Hepatocyte (in vitro differentiated cells): ENCODE data around the gene SLC20A1.

ENCODE experiments used
- EZH2 ChIP-seq: fragments of 200-600 bp; sonication (generic); IDR thresholded peaks from 2 replicates; pipeline ENCODE4 v1.6.1; 2016; ENCODE audit warnings: antibody characterized with exemption, mild to moderate bottlenecking, borderline replicate concordance
- TF ChIP-seq, protein P1 (sequence below): fragments of 200-600 bp; sonication (generic); IDR thresholded peaks from 2 replicates; pipeline ENCODE4 v1.5.1; 2016; ENCODE audit warnings: antibody characterized with exemption, mild to moderate bottlenecking; ENCODE audit not compliant: poor library complexity

DNA sequence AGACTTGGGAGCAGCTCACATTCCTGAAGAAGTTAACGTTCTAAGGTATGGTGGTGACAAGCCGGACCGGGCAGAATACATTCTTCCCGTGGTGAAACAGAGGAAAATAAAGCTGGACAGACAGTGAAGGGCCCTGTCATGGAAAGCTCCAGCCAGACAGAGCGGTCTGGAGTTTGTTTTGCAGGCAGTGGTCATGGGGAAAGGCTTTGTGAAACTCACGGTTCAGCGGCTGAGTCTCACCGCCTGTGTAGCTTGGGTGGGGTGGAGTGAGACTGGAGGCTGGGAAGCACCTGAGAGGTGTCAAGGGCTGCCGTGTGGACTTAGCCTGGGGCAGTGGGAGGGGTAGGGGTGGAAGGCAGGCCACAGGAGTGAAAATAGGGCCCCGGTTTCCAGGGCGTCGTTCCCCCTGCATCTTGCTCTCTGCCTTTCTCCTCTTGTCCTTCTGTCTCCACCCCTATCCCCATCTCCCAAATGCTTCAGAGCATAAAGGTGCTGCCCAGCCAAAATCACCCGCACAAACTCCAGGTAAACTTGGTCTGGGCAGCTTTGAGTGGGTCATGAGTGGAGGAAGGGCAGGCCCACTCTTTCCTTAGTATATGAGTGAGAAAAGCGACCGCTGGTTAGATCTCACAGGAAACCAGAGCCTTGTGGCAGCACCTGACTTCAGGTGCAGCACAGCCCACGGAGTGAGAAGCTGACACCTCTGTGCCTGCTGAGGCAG is 11.4 kb upstream of the SLC20A1 start:
- TF ChIP-seq, protein P1, sequence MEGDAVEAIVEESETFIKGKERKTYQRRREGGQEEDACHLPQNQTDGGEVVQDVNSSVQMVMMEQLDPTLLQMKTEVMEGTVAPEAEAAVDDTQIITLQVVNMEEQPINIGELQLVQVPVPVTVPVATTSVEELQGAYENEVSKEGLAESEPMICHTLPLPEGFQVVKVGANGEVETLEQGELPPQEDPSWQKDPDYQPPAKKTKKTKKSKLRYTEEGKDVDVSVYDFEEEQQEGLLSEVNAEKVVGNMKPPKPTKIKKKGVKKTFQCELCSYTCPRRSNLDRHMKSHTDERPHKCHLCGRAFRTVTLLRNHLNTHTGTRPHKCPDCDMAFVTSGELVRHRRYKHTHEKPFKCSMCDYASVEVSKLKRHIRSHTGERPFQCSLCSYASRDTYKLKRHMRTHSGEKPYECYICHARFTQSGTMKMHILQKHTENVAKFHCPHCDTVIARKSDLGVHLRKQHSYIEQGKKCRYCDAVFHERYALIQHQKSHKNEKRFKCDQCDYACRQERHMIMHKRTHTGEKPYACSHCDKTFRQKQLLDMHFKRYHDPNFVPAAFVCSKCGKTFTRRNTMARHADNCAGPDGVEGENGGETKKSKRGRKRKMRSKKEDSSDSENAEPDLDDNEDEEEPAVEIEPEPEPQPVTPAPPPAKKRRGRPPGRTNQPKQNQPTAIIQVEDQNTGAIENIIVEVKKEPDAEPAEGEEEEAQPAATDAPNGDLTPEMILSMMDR, result no peak
- no peak for TF ChIP-seq EZH2
